Measurements from ENCODE around the gene ASZ1.

GRCh38 chr7:117346161-117346560 is 81.1 kb downstream of the ASZ1 start:
- TF ChIP-seq PPARA (CRISPR knock-in tag; IDR thresholded peaks at IDR 0.05; ENCODE audit: borderline replicate concordance) (no peak), TCF4 (CRISPR knock-in tag; IDR thresholded peaks at IDR 0.05; ENCODE audit: borderline replicate concordance) (no peak), BACH2 (CRISPR knock-in tag; IDR thresholded peaks at IDR 0.05; ENCODE audit: borderline replicate concordance) (no peak)

Data from SK-N-SH treated with all-trans-retinoic acid at 6 μM for 48 hours (cell line).